PC-3 (cell line): ENCODE data around the gene PRR15L.

Source experiments
- CTCF ChIP-seq: fragments of 300-600 bp; sonication (generic); conservative IDR thresholded peaks from 2 replicates; pipeline ENCODE4 v1.5.1; 2017; ENCODE audit warnings: antibody characterized with exemption, low read depth, mild to moderate bottlenecking, low read length
- EZH2 ChIP-seq: fragments of 300-600 bp; sonication (generic); IDR thresholded peaks from one replicate; pipeline ENCODE4 v1.6.1; 2017; ENCODE audit warnings: antibody characterized with exemption, mild to moderate bottlenecking, low read length; ENCODE audit not compliant: unreplicated experiment
- EZH2phosphoT487 ChIP-seq: fragments of 300-600 bp; sonication (generic); IDR thresholded peaks from 2 replicates; pipeline ENCODE4 v1.6.1; 2018; ENCODE audit warnings: mild to moderate bottlenecking, antibody characterized with exemption, low read length, borderline replicate concordance

GRCh38 chr17:47942568-47942967 is 15.1 kb downstream of the PRR15L start:
- TF ChIP-seq EZH2 (no peak), CTCF (no peak), EZH2phosphoT487 (no peak)
